GM12878 (cell line): ENCODE data around the gene HOGA1. TPM values are rescaled to one million over a fixed set of nuclear protein-coding genes. Genes with fewer than 3 reads are reported as not detected.

Experiments used
- ATAC-seq: fragments of 200-7000 bp; cut with Tn5 transposase; 3 replicates; pipeline ENCODE4 v1.9.1; 2020; ENCODE audit warnings: mild to moderate bottlenecking, moderate library complexity
- BruUV-seq: library from RNA; stranded (reverse); fragments of 400-500 nt; replicated peaks from 2 replicates; lab custom pipeline; 2021; lab: Mats Ljungman, UMichigan
- CTCF ChIA-PET: fragments of 300-600 bp; sonication (Branson Sonifier 250); formaldehyde crosslinking; extraction: SDS; loops from one replicate; lab custom pipeline; 2021; ENCODE audit warnings: inconsistent platforms; lab: Yijun Ruan, JAX
- POLR2A ChIA-PET: fragments of 350-600 bp; formaldehyde crosslinking; extraction: SDS; loops from one replicate; lab custom pipeline; 2021; ENCODE audit warnings: inconsistent platforms; lab: Charles Lee
- RAD21 ChIA-PET: fragments of 300-600 bp; sonication (Branson Sonifier 250); formaldehyde crosslinking; loops from one replicate; lab custom pipeline; 2023; ENCODE audit warnings: antibody characterized with exemption; ENCODE audit not compliant: unreplicated experiment; lab: Charles Lee
- SMC1A ChIA-PET: fragments of 300-600 bp; sonication (Branson Sonifier 250); formaldehyde crosslinking; loops from one replicate; lab custom pipeline; 2023; ENCODE audit not compliant: unreplicated experiment, uncharacterized antibody; lab: Charles Lee
- DNase-seq: peaks from one replicate; pipeline ENCODE4 v3.0.0-alpha.2; 2011; ENCODE audit warnings: low read depth, low spot score
- FAIRE-seq: peaks from 3 replicates; lab custom pipeline; 2011; peaks lifted over from hg19 to GRCh38; lab: Jason Lieb, UNC
- H2AFZ ChIP-seq: 2 replicates; pipeline ENCODE4 v1.6.0; 2011; ENCODE audit warnings: low read depth, low read length, control low read depth; ENCODE audit not compliant: control insufficient read depth
- H3K27ac ChIP-seq: 2 replicates; pipeline ENCODE4 v1.5.1; 2011; ENCODE audit warnings: control low read depth; ENCODE audit not compliant: control insufficient read depth, insufficient read depth
- H3K27me3 ChIP-seq, 2 experiments: replicated peaks in 1 of 2; 2 replicates each; pipeline versions ENCODE4 v1.6.0 to v1.6.1; 2011; ENCODE audit warnings: low read length in 1 of 2; ENCODE audit not compliant: control insufficient read depth in 2 of 2, insufficient read depth in 2 of 2
- H3K36me3 ChIP-seq, 2 experiments: 2 replicates each; pipeline ENCODE4 v1.5.1; 2011; ENCODE audit warnings: low read length in 1 of 2; ENCODE audit not compliant: control insufficient read depth in 2 of 2, insufficient read depth in 2 of 2
- H3K4me1 ChIP-seq: 2 replicates; pipeline ENCODE4 v1.6.1; 2011; ENCODE audit warnings: mild to moderate bottlenecking, low read length, moderate library complexity, mixed read lengths; ENCODE audit not compliant: control insufficient read depth, insufficient read depth
- H3K4me2 ChIP-seq: 2 replicates; pipeline ENCODE4 v1.6.0; 2011; ENCODE audit warnings: control low read depth; ENCODE audit not compliant: control insufficient read depth, insufficient read depth
- H3K4me3 ChIP-seq: fragments of 200-600 bp; sonication (generic); 2 replicates; pipeline ENCODE4 v1.5.1; 2016
- H3K79me2 ChIP-seq: 2 replicates; pipeline ENCODE4 v1.6.0; 2011; ENCODE audit warnings: low read length; ENCODE audit not compliant: control insufficient read depth, insufficient read depth
- H3K9ac ChIP-seq: 2 replicates; pipeline ENCODE4 v1.8.0; 2011; ENCODE audit warnings: low read length, control low read depth, mixed read lengths; ENCODE audit not compliant: control insufficient read depth, insufficient read depth
- H3K9me3 ChIP-seq: replicated peaks from 3 replicates; pipeline ENCODE4 v1.5.1; 2011; ENCODE audit warnings: mild to moderate bottlenecking, low read length; ENCODE audit not compliant: control insufficient read depth, insufficient read depth
- H4K20me1 ChIP-seq: 2 replicates; pipeline ENCODE4 v1.6.0; 2011; ENCODE audit not compliant: control insufficient read depth, insufficient read depth
- CBFB ChIP-seq: IDR thresholded peaks from 2 replicates; pipeline ENCODE4 v1.6.1; 2016; ENCODE audit warnings: antibody characterized with exemption, low read depth
- GATAD2B ChIP-seq: fragments of 450-650 bp; conservative IDR thresholded peaks from 2 replicates; pipeline ENCODE4 v1.6.1; 2017; ENCODE audit warnings: low read depth, mild to moderate bottlenecking, moderate library complexity
- IKZF1 ChIP-seq: fragments of 450-650 bp; conservative IDR thresholded peaks from 2 replicates; pipeline ENCODE4 v1.6.1; 2017; ENCODE audit warnings: antibody characterized with exemption, mild to moderate bottlenecking
- IRF3 ChIP-seq: fragments of 450-650 bp; IDR thresholded peaks from 2 replicates; pipeline ENCODE4 v1.6.1; 2014; ENCODE audit warnings: mild to moderate bottlenecking
- NFYA ChIP-seq: IDR thresholded peaks from 2 replicates; pipeline ENCODE4 v1.6.1; 2011; ENCODE audit warnings: low read depth, mild to moderate bottlenecking, low read length, improper control_type of control experiment, borderline replicate concordance
- ZNF217 ChIP-seq: fragments of 450-650 bp; IDR thresholded peaks from 2 replicates; pipeline ENCODE4 v1.6.1; 2017; ENCODE audit warnings: antibody characterized with exemption, mild to moderate bottlenecking
- WGBS: methylation state at CpG from one replicate; pipeline ENCODE4 v1.1.6; 2016; ENCODE audit warnings: low lambda C conversion rate; ENCODE audit not compliant: insufficient replicate concordance, insufficient coverage; ENCODE audit errors: missing lambda C conversion rate; 5-methylcytosine and 5-hydroxymethylcytosine counted together
- in situ Hi-C: fragments of 300-500 bp; cut with MboI; formaldehyde crosslinking; loops from 9 replicates; pipeline ENCODE4 v1.14.3; 2018; ENCODE audit warnings: mixed read lengths
- intact Hi-C: fragments of 100-400 bp; cut with micrococcal nuclease; formaldehyde crosslinking; loops from one replicate; pipeline ENCODE4 v1.14.2; 2022; ENCODE audit not compliant: unreplicated experiment
- polyA plus RNA-seq, 11 experiments: library from polyadenylated mRNA; depleted of rRNA in 4 of 11; unstranded in 6 of 11; stranded (reverse) in 5 of 11; fragments of >200 nt; fragmentation: Nextera tagmentation in 4 of 11; fragmentation: Illumina TruSeq in 1 of 11; extraction: Ambion mirVana in 4 of 11; extraction: Trizol in 1 of 11; gene quantifications; 1 replicate in 1 of 11; 2 replicates in 10 of 11; pipeline versions ENCODE4 v1.2.1 to v1.2.3, GENCODE V29; 2011 to 2016; ENCODE audit warnings: inconsistent platforms in 2 of 11, missing spikeins in 2 of 11, low read depth in 1 of 11
- total RNA-seq, 4 experiments: library from RNA; depleted of rRNA in 3 of 4; stranded (reverse); fragments of >200 nt in 3 of 4; fragmentation: Illumina TruSeq in 1 of 4; extraction: Trizol in 1 of 4; gene quantifications; 2 replicates each; pipeline versions ENCODE4 v1.2.1 to v1.2.3, GENCODE V29; 2013 to 2021
- TF ChIP-seq, protein P1 (sequence below): IDR thresholded peaks from 2 replicates; pipeline ENCODE4 v1.6.1; 2012; ENCODE audit warnings: low read depth, low read length, improper control_type of control experiment
- TF ChIP-seq, protein P2 (sequence below): IDR thresholded peaks from 2 replicates; pipeline ENCODE4 v1.6.1; 2012; ENCODE audit warnings: mild to moderate bottlenecking, low read depth, low read length

The HOGA1 gene
- total and polyA plus RNA-seq, 10 of the 15 experiments (the other 5 are each of a cell fraction or from before 2014, with no cell fraction given): 0.01 to 0.19 (median 0.06) TPM; not detected in 6

GRCh38 chr10:97650726-97651125, 66.5 kb downstream of the HOGA1 start:
- TF ChIP-seq NFYA: no peak
- no peak for TF ChIP-seq ZNF217
- TF ChIP-seq IKZF1: no peak
- TF ChIP-seq, protein P1, sequence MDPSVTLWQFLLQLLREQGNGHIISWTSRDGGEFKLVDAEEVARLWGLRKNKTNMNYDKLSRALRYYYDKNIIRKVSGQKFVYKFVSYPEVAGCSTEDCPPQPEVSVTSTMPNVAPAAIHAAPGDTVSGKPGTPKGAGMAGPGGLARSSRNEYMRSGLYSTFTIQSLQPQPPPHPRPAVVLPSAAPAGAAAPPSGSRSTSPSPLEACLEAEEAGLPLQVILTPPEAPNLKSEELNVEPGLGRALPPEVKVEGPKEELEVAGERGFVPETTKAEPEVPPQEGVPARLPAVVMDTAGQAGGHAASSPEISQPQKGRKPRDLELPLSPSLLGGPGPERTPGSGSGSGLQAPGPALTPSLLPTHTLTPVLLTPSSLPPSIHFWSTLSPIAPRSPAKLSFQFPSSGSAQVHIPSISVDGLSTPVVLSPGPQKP: no peak
- no peak for TF ChIP-seq IRF3
- no peak for TF ChIP-seq CBFB
- TF ChIP-seq GATAD2B: no peak
- TF ChIP-seq, protein P2, sequence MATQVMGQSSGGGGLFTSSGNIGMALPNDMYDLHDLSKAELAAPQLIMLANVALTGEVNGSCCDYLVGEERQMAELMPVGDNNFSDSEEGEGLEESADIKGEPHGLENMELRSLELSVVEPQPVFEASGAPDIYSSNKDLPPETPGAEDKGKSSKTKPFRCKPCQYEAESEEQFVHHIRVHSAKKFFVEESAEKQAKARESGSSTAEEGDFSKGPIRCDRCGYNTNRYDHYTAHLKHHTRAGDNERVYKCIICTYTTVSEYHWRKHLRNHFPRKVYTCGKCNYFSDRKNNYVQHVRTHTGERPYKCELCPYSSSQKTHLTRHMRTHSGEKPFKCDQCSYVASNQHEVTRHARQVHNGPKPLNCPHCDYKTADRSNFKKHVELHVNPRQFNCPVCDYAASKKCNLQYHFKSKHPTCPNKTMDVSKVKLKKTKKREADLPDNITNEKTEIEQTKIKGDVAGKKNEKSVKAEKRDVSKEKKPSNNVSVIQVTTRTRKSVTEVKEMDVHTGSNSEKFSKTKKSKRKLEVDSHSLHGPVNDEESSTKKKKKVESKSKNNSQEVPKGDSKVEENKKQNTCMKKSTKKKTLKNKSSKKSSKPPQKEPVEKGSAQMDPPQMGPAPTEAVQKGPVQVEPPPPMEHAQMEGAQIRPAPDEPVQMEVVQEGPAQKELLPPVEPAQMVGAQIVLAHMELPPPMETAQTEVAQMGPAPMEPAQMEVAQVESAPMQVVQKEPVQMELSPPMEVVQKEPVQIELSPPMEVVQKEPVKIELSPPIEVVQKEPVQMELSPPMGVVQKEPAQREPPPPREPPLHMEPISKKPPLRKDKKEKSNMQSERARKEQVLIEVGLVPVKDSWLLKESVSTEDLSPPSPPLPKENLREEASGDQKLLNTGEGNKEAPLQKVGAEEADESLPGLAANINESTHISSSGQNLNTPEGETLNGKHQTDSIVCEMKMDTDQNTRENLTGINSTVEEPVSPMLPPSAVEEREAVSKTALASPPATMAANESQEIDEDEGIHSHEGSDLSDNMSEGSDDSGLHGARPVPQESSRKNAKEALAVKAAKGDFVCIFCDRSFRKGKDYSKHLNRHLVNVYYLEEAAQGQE: no peak
- Histone ChIP-seq H3K4me1 (peaks cover 7% of the 10 kb centered on the region), H3K9me3 (no peaks in the 10 kb centered on the region), H4K20me1 (no peaks in the 10 kb centered on the region), H3K27me3 (no peaks in the 10 kb centered on the region), H3K4me2 (no peak overlapping the region), H3K27ac (no peak overlapping the region), H3K36me3 (peaks cover 4 to 5% of the 10 kb centered on the region in 2 experiments; a peak in 2 of 4 replicates), H3K4me3 (no peak overlapping the region), H2AFZ (no peak overlapping the region), H3K9ac (no peak overlapping the region), H3K79me2 (peaks cover 5% of the 10 kb centered on the region)
- in situ Hi-C loops: no loop called here
- no TSS peak for BruUV-seq
- 98% methylated on average over 3 of the region's 3 CpGs for WGBS
- ChIA-PET CTCF (no interaction called here), POLR2A (interaction anchor here (1.0 kb wide), 1 partner anchor 12 kb away, joined by 3 read pairs; no protein-coding TSS in a partner anchor), RAD21 (no interaction called here), SMC1A (no interaction called here)
- intact Hi-C loops: no loop called here
- ATAC-seq: no peak
- no peak for FAIRE-seq
- no peak for DNase-seq
